HG03045 (cell line): ENCODE measurements around the gene BAZ2B.
"Not testable (repeated sequence)": the region's sequence is repeated elsewhere in the genome, so short reads cannot be mapped to it uniquely, and the experiment has no call there.

Experiments
- ATAC-seq: cut with Tn5 transposase; IDR thresholded peaks from one replicate; pipeline ENCODE4 v1.9.1; 2021; ENCODE audit warnings: mild to moderate bottlenecking, moderate library complexity; ENCODE audit not compliant: unreplicated experiment

BAZ2B gene, protein sequence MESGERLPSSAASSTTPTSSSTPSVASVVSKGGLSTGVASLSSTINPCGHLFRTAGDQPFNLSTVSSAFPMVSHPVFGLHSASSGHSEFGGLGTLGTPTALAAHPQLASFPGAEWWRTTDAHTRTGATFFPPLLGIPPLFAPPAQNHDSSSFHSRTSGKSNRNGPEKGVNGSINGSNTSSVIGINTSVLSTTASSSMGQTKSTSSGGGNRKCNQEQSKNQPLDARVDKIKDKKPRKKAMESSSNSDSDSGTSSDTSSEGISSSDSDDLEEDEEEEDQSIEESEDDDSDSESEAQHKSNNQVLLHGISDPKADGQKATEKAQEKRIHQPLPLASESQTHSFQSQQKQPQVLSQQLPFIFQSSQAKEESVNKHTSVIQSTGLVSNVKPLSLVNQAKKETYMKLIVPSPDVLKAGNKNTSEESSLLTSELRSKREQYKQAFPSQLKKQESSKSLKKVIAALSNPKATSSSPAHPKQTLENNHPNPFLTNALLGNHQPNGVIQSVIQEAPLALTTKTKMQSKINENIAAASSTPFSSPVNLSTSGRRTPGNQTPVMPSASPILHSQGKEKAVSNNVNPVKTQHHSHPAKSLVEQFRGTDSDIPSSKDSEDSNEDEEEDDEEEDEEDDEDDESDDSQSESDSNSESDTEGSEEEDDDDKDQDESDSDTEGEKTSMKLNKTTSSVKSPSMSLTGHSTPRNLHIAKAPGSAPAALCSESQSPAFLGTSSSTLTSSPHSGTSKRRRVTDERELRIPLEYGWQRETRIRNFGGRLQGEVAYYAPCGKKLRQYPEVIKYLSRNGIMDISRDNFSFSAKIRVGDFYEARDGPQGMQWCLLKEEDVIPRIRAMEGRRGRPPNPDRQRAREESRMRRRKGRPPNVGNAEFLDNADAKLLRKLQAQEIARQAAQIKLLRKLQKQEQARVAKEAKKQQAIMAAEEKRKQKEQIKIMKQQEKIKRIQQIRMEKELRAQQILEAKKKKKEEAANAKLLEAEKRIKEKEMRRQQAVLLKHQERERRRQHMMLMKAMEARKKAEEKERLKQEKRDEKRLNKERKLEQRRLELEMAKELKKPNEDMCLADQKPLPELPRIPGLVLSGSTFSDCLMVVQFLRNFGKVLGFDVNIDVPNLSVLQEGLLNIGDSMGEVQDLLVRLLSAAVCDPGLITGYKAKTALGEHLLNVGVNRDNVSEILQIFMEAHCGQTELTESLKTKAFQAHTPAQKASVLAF (N-terminal part only)

DNA sequence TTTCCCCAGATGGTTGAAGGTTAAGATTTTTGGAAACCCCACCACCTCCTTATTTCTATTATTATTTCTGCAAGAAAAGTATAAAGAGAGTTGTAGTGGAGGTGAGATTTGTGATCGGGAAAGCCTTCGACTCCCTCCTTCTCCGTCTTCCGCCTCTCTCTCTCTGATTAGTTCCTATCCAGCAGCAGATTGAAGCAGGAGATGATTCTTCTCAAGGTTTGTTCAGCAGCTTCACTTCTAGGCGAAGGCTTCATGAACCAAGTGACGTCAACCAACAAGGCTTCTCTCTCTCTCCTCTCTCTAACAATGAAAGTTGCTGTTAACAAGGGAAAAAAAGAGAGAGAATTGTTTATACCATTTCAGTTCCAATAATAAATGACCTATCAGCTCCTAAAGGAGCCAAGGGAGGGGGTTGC, at the start of gene BAZ2B:
TSS of gene BAZ2B (minus strand) at position 263 of the 416 bp plus-strand sequence. CDS start 137,829 bp downstream, outside the sequence.
- peak; percentile 42 for ATAC-seq

DNA sequence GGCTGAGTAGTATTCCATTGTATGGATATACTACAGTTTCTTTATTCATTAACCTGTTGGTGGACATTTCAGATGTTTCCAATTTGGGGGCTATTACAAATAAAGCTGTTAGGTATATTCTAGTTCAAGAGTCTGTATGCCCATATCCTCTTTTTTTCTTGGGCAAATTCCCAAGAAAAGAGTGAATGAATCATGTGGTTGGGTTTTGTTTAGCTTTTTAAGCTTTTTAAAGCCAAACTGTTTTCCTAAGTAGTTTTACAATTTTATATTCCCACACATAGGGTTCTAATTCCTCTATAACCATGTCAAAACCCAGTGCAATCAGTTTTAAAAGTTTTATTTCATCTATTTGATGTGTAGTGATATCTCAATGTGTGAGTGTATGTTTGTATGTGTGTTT, 44.9 kb upstream of the BAZ2B start:
- ATAC-seq, result no peak

DNA sequence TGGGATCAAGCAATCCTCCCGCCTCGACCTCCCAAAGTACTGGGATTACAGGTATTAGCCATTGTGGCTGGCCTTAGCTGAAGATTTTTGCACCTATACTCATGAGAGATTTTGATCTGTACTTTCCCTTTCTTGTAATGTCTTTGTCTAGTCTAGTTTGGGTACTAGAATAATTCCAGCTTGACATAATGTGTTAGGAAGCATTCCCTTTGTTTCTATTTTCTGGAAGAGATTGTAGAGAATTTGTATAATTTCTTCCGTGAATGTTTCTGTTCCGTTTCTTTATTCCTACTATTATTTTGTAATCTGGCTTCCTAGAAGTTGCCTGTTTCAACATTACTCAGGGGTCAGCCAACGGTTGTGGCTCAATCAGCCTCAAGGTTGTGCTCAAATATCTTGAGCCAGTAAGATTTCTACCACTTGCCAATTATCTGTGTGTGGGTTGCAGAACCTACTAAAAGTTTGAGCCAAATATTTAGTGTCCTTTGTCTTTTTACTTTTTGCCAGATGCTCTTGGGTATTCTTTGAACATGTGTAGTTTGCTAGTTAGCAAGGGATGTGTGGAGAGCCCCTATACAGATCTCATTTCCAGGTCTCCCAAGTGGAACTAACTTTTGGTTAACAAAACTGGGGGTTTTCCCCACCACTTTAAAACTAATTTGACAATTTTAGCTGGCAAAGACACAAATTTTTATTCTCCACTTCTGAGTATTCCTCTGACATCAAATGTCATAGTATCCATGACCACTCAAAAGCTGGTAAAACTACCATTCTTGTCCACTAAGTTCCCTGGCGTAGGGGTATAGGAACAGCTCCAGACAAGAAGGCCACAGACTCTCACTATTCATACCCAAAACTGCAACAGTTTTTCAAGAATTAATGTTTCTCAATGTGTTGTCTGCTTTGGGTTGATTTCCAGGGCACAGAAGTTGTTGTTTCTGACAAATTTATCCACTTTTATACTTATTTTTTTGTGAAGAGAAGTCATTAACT, 42.8 kb upstream of the BAZ2B start:
- no peak for ATAC-seq

DNA sequence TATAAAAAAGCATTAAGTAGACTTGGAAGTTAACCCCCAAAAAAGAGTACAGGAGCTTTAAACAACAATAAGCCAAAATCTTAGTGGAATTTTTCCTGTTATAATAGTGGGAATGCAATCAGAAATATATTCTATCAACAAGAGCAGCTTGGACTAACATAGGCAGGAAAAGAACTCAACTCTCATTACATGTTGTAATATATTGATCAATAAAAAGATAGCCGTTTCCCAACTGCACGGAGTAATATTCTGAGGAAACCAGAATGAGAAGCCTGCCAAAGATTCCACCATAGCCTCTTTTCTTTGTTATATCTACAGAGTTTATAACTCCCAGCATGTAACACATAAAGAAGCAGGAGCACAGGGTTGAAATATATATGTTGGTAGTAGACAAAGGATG, 37.6 kb upstream of the BAZ2B start:
- no peak for ATAC-seq

DNA sequence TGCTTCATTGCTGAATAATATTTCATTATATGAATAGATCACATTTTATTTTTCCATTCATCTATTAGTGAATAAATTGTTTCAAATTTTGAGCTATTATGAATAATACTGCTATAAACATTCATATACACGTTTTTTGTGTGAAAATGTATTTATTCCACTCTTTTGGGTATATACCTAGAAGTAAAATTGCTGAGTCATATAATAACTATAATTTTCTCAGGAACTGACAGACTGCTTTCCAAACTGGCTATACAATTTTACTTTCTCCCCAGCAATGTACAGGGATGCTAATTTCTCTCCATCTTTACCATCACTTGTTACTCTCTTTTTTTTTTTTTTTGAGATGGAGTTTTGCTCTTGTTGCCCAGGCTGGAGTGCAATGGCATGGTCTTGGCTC, 35.5 kb upstream of the BAZ2B start:
- ATAC-seq, result no peak

DNA sequence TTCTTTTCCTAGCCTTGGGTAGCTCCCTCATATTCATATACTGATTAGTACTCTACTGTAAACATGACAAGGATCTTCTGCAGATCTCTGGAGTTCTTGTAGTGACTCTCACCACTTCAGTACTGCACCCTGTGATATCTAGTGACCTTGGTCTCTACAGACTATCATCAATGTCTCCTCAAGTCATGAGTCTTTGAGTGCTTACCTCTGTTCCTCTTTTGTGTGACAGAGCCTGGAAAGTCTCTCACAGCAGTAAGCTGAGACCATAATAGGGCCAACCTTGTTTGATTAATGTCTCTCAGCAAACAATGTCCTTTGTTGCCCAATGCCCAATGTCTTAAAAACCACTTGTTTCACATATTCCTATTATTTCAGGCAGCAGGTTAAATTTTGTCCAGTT, 34.2 kb upstream of the BAZ2B start:
- no peak for ATAC-seq

DNA sequence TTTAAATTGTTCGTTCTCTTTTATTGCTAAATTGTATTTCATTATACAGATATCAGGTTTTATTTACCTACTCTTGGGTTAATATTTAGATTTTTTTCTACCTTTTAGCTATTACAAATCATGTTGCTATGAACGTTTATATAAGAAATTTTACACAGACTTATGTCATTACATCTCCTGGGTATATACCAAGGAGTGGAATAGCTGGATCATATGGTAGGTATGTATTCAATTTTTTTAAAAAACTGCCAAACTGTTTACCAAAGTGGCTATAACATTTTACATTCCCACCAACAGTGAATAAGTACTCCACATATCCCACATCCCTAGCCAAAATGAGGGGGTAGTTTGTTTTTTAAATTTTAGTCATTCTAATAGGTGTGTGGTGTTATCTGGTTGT, 32.3 kb upstream of the BAZ2B start:
- ATAC-seq, result no peak

DNA sequence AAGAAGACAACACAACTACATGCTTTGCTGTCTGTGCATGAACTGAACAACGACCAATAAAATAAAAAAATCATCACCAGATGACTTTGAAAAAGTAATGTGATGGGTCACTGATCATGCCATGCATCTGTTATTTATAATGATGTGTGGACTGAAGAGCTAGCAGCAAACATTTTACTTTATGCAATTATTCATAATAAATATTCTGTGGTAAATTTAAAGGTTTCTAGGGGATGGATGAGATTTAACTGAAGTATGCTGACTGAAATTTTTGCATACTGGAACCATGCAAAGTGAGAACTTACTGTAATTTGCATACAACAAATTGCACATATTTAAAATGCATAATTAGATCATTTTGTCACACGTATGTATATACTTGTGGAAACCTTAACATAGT, 31.3 kb upstream of the BAZ2B start:
- no peak for ATAC-seq

DNA sequence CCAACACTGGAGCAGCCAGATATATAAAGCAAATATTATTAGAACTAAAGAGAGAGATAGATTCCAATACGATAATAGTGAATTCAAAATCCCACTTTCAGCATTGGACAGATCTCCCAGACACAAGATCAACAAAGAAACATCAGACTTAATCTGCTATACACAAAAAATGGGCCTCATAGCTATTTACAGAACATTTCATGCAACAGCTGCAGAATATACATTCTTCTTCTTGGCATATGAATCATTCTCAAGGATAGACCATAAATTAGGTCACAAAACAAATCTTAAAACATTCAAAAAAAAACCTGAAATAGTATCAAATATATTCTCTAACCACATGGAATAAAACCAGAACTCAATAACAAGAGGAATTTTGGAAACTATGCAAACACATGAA, 23.8 kb upstream of the BAZ2B start:
- no peak for ATAC-seq

DNA sequence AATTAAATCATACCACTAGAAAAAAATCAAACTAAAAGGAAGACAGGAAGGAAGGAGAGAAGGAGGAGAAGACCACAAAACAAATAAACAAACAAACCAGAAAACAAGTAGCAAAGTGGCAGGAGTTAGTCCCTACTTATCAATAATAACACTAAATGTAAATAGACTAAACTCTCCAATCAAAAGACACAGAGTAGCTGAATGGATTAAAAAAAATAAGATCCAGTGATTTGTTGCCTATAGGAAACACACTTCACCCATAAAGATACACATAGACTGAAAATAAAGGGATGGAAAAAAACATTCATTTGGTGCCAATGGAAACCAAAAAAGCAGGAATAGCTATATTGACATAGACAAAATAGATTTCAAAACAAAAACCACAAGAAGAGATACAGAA, 23.4 kb upstream of the BAZ2B start:
- no peak for ATAC-seq

DNA sequence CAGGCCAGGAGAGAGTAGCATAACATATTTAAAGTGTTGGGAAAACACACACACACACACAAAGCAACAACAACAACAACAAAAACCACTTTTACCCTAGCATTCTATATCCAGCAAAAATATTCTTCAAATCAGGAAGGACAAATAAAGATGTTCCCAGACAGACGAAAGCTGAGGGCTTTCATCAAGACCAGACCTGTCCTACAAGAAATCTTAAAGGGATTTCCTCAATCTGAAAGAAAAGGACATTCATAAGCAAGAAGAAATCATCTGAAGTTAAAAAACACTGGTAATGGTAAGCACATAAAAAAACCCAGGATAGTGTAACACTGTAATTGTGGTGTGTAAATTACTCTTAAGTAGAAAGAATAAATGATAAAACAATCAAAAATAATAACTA, 22.7 kb upstream of the BAZ2B start:
- no peak for ATAC-seq

DNA sequence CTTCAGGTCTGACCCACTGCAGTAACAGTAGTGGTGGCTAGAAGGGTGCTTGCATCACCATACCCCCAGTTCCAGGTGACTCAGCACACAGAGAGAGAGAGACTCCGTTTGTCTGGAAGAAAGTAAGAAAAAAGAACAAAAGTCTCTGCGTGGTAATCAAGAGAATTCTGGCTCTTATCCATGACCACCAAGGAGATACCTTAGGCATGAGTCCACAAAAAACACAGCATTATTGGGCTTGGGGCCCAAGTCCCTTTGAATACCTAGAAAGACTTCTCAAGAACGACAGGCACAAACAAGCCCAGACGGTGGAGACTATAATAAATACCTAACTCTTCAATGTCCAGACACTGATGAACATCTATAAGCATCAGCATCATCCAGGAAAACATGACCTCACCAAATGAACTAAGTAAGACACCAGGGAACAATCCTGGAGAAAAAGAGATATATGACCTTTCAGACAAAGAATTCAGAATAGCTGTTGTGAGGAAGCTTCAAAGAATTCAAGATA, 21.7 kb upstream of the BAZ2B start:
- ATAC-seq, result no peak

DNA sequence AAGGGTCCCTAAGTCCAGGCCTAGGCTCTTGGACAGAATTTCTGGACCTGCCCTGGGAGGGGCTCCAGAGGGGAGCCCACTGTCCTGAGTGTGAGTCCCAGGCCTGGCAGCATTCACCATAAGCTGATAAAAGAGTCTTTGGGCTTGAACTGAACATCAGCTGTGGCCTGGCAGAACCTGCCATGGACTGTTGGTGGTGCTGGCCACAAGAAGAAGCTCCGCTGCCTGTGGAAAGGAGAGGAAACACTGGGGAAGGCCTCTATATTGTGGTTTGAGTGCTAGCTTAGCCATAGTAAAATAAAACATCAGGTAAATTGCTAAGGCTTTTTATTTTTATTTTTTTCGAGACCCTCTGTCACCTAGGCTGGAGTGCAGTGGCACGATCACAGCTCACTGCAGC, 20.9 kb upstream of the BAZ2B start:
- no peak for ATAC-seq

DNA sequence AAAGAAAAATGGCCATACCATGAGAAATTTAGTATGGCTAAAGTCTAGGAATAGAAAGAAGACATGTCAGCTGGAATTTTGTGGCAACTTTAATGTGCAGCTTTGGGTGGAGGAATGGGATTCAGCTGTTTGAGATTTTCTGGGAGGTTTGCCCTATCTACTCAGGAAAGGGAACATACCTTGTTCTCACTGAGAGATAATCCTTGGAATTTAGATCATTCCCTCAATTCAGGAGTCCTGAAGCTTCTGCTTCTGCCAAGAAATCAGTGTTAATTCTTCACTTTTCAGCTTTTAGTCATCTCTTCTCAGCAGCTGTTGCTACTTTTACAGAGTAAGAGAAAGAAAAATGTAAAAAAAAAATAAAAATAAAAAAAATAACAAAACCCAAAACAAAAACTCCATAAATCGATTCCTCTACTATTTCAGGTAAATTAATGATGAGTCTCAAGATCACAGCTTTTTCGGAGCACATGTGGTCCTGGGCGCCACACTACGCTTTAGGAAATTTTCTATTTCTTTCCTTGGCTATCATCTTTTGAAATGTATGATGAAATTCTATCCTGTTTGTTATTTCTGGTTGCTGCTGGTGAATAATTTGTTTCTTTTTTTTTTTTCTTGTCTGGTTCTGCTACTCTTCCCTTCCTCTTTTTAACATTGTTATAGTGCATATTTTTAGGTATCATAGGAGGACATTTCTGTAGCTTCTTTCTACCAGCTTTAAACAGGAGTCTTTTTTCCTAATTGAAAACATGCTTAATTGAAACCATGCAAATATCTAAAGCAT, 18.9 kb upstream of the BAZ2B start:
- no peak for ATAC-seq

DNA sequence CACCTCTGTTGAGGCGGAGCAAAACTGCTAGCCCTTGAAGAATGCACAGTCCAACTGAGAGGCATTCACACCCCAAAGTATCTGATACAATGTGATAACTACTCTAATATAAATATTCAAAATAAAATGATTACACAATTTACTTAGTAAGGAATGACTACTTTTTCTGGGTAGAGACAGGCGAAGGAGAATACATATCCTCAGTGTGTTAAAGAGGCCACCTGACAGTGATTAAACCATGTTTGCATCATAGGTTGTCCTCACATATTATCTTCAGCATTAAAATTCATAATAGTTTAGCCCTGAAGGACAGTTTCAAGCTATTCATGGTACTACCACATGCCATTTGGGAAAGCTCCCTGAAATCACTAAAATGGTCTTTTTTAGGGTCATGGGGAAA, 16.9 kb upstream of the BAZ2B start:
- no peak for ATAC-seq

DNA sequence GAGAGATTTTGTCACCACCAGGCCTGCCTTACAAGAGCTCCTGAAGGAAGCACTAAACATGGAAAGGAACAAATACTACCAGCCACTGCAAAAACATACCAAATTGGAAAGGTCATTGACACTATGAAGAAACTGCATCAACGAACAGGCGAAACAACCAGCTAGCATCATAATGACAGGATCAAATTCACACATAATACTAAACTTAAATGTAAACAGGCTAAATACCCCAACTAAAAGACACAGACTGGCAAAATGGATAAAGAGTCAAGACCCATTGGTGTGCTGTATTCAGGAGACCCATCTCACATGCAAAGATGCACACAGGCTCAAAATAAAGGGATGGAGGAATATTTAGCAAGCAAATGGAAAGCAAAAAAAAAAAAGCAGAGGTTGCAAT, 9.3 kb upstream of the BAZ2B start:
- not testable (repeated sequence) for ATAC-seq

DNA sequence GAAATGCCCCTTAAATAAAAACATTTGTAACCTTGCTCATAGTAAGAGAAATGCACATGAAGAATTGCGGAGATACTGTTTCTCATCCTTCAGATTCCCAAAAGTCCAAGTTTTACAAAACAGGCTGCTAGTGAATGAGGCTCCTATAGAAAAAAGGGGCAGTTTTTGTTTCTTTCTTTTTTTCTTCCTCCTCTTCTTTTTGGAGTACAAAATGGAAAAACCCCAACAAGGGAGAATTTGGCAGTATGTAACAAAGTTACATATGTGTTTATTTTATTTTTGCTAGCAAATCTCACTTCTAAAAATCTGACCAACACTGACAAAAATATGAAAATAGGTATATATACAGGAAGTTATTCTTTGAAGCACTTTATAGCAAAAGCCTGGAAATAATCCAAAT, 7.1 kb upstream of the BAZ2B start:
- no peak for ATAC-seq

DNA sequence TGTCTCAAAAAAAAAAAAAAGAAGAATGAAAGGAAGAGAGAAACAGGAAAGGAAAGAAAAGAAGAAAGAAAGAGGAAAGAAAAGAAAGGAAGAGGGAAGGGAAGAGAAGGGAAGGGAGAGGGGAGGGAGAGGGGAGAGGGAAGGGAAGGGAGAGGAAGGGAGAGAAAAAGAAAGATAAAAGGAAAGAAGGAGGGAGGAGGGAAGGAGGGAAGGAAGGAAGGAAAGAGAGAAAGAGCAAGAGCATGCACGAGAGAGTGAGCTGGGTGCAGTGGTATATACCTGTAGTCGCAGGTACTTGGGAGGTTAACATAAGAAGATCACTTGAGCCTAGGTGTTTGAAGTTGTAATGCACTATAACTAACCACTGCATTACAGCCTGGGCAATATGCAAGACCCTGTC, 6.6 kb upstream of the BAZ2B start:
- no peak for ATAC-seq

DNA sequence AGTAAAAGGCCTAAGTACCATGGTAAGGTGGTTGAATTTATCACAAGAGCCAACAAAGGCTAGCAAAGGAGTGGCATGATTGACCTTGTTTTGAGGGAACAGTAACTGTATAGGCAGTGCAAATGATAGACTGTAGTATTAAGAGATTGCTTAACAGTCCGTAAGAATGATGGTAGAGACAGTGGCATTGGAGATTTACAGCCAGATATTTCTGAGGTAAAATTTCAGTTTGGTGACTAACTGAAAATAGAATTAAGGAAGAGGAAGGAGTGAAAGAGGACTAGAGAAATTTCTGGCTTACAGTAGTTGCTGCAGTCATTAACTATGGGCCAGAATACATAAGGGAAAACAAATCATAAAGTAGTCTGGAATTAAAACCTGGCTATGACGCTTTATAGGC, 4.4 kb upstream of the BAZ2B start:
- ATAC-seq, result no peak
